CD14-positive monocyte (primary cell): ENCODE results near the gene DLGAP1. TPM values are rescaled to one million over a fixed set of nuclear protein-coding genes. Genes with fewer than 3 reads are reported as not detected.

Experiments used
- DNase-seq, 3 donors: peaks; one replicate each; pipeline ENCODE4 v3.0.0-alpha.2; 2011 to 2022
- H2AFZ ChIP-seq: 2 replicates; pipeline ENCODE4 v1.6.0; 2012; ENCODE audit warnings: mild to moderate bottlenecking, low read depth, low read length, inconsistent platforms; ENCODE audit not compliant: insufficient read depth, poor library complexity, severe bottlenecking
- H3K27ac ChIP-seq, 2 donors: 1 replicate in 1 of 2; 2 replicates in 1 of 2; pipeline ENCODE4 v1.5.1; 2012 to 2013; ENCODE audit warnings: low read length in 2 of 2, control low read depth in 1 of 2, inconsistent platforms in 1 of 2, low read depth in 1 of 2, mild to moderate bottlenecking in 1 of 2
- H3K27me3 ChIP-seq, 2 donors: one replicate each; pipeline versions ENCODE4 v1.6.0 to v1.6.1; 2011 to 2013; ENCODE audit warnings: low read length in 2 of 2; ENCODE audit not compliant: control insufficient read depth in 2 of 2, insufficient read depth in 2 of 2
- H3K36me3 ChIP-seq, 2 donors: replicated peaks in 1 of 2; 1 replicate in 1 of 2; 2 replicates in 1 of 2; pipeline versions ENCODE4 v1.5.1 to v1.6.1; 2012 to 2013; ENCODE audit warnings: low read length in 2 of 2, control low read depth in 1 of 2, inconsistent platforms in 1 of 2, mild to moderate bottlenecking in 1 of 2; ENCODE audit not compliant: insufficient read depth in 2 of 2, control insufficient read depth in 1 of 2
- H3K4me1 ChIP-seq, 2 donors: 1 replicate in 1 of 2; 2 replicates in 1 of 2; pipeline versions ENCODE4 v1.5.1 to v1.6.1; 2012 to 2013; ENCODE audit warnings: low read length in 2 of 2, control low read depth in 1 of 2, inconsistent platforms in 1 of 2, mild to moderate bottlenecking in 1 of 2, moderate library complexity in 1 of 2; ENCODE audit not compliant: insufficient read depth in 2 of 2, control insufficient read depth in 1 of 2
- H3K4me2 ChIP-seq: replicated peaks from 2 replicates; pipeline ENCODE3; 2012; ENCODE audit warnings: low read length, moderate library complexity, mild to moderate bottlenecking; ENCODE audit not compliant: poor library complexity, severe bottlenecking; ENCODE audit errors: extremely low read depth
- H3K4me3 ChIP-seq, 3 experiments: fragments of 200-600 bp in 1 of 3; sonication (generic) in 1 of 3; replicated peaks in 1 of 3; 1 replicate in 2 of 3; 2 replicates in 1 of 3; pipeline ENCODE4 v1.5.1; 2011 to 2013; ENCODE audit warnings: low read length in 3 of 3, mild to moderate bottlenecking in 3 of 3, control low read depth in 2 of 3, low read depth in 2 of 3, inconsistent platforms in 1 of 3, moderate library complexity in 1 of 3
- H3K79me2 ChIP-seq: 2 replicates; pipeline ENCODE4 v1.6.0; 2012; ENCODE audit warnings: mild to moderate bottlenecking, control low read depth, inconsistent platforms, low read length, moderate library complexity; ENCODE audit not compliant: insufficient read depth
- H3K9ac ChIP-seq: 2 replicates; pipeline ENCODE4 v1.6.0; 2017; ENCODE audit warnings: low read length, mild to moderate bottlenecking; ENCODE audit not compliant: insufficient read depth, poor library complexity, severe bottlenecking
- H3K9me3 ChIP-seq, 2 donors: replicated peaks in 1 of 2; 1 replicate in 1 of 2; 2 replicates in 1 of 2; pipeline versions ENCODE4 v1.5.1 to v1.6.1; 2012 to 2013; ENCODE audit warnings: low read length in 2 of 2, control low read depth in 1 of 2; ENCODE audit not compliant: control insufficient read depth in 1 of 2, insufficient read depth in 1 of 2
- H4K20me1 ChIP-seq: 2 replicates; pipeline ENCODE4 v1.6.0; 2012; ENCODE audit warnings: mild to moderate bottlenecking, low read length, control low read depth, moderate library complexity; ENCODE audit not compliant: insufficient read depth
- H3K27ac Mint-ChIP-seq, 7 donors: one replicate each; pipeline ENCODE4 v1.8.0; 2020; ENCODE audit warnings: mild to moderate bottlenecking in 7 of 7, mixed read lengths in 7 of 7, moderate library complexity in 6 of 7, inconsistent platforms in 2 of 7
- H3K27me3 Mint-ChIP-seq, 3 donors: one replicate each; pipeline ENCODE4 v1.8.0; 2021 to 2022; ENCODE audit warnings: low read depth in 3 of 3, mild to moderate bottlenecking in 3 of 3, mixed read lengths in 3 of 3, moderate library complexity in 3 of 3, inconsistent platforms in 1 of 3
- H3K36me3 Mint-ChIP-seq, 2 donors: one replicate each; pipeline ENCODE4 v1.8.0; 2020; ENCODE audit warnings: mixed read lengths in 2 of 2, inconsistent platforms in 1 of 2, mild to moderate bottlenecking in 1 of 2
- H3K4me1 Mint-ChIP-seq: one replicate; pipeline ENCODE4 v1.8.0; 2020; ENCODE audit warnings: mild to moderate bottlenecking, mixed read lengths
- H3K4me3 Mint-ChIP-seq, 2 donors: one replicate each; pipeline ENCODE4 v1.8.0; 2020; ENCODE audit warnings: mild to moderate bottlenecking in 2 of 2, mixed read lengths in 2 of 2, moderate library complexity in 1 of 2
- H3K9me3 Mint-ChIP-seq, 7 donors: one replicate each; pipeline ENCODE4 v1.8.0; 2020 to 2022; ENCODE audit warnings: mixed read lengths in 7 of 7, mild to moderate bottlenecking in 6 of 7, moderate library complexity in 6 of 7, inconsistent platforms in 2 of 7
- WGBS: methylation state at CpG from one replicate; pipeline ENCODE4 v1.1.5; 2013; ENCODE audit warnings: missing lambda C conversion rate; ENCODE audit not compliant: insufficient coverage; 5-methylcytosine and 5-hydroxymethylcytosine counted together
- intact Hi-C, 2 donors: fragments of 100-400 bp; cut with micrococcal nuclease; formaldehyde crosslinking; loops; one replicate each; pipeline versions ENCODE4 v1.15.0 to v1.15.1; 2023
- polyA plus RNA-seq, 3 donors: library from polyadenylated mRNA; depleted of rRNA in 1 of 3; unstranded in 2 of 3; stranded (reverse) in 1 of 3; fragments of 300-500 nt in 2 of 3; fragments of >200 nt in 1 of 3; fragmentation: Illumina TruSeq in 2 of 3; gene quantifications; 1 replicate in 2 of 3; 2 replicates in 1 of 3; pipeline ENCODE4 v1.2.3, GENCODE V29; 2012 to 2021
- TF ChIP-seq, protein P1 (sequence below): fragments of 200-600 bp; IDR thresholded peaks from one replicate; pipeline ENCODE4 v1.8.0; 2022; ENCODE audit warnings: antibody characterized with exemption, mild to moderate bottlenecking

The DLGAP1 gene
- polyA plus RNA-seq, 3 donors = 0.09 to 0.42 TPM; not detected in 1

DNA sequence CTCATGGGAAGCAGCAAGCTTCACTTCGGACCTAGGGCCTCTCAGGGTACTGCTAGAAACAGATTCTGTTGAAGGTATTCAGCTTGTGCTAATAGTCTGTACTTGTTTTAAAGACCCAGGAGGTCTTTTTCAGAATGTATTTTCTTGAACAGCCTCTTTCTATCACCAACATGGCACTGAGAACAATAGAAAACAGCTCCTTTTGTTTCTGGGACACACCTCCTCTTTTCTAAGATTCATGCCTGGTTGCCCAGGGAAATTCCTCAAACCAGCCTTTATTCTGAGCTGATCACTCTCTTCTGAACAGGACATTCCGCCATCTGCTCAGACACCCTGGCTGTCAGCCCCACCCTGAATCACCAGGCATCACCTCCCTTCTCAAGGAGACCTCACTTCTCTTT is 615.5 kb downstream of the DLGAP1 start:
- peaks cover 0 to 3% (median 0%) of the 10 kb centered on the region in 7 donors for H3K9me3 Mint-ChIP-seq
- TF ChIP-seq, protein P1, sequence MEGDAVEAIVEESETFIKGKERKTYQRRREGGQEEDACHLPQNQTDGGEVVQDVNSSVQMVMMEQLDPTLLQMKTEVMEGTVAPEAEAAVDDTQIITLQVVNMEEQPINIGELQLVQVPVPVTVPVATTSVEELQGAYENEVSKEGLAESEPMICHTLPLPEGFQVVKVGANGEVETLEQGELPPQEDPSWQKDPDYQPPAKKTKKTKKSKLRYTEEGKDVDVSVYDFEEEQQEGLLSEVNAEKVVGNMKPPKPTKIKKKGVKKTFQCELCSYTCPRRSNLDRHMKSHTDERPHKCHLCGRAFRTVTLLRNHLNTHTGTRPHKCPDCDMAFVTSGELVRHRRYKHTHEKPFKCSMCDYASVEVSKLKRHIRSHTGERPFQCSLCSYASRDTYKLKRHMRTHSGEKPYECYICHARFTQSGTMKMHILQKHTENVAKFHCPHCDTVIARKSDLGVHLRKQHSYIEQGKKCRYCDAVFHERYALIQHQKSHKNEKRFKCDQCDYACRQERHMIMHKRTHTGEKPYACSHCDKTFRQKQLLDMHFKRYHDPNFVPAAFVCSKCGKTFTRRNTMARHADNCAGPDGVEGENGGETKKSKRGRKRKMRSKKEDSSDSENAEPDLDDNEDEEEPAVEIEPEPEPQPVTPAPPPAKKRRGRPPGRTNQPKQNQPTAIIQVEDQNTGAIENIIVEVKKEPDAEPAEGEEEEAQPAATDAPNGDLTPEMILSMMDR = no peak
- intact Hi-C loops = no loop called here
- peaks cover 0 to 6% (median 3%) of the 10 kb centered on the region in 3 donors for H3K27me3 Mint-ChIP-seq
- 100% methylated on average over 1 of the region's 2 CpGs for WGBS
- DNase-seq = no peak
- H3K4me1 Mint-ChIP-seq = peaks cover 6% of the 10 kb centered on the region
- no peaks in the 10 kb centered on the region for H3K36me3 Mint-ChIP-seq
- Histone ChIP-seq H3K79me2 (no peaks in the 10 kb centered on the region), H3K36me3 (no peaks in the 10 kb centered on the region), H4K20me1 (no peaks in the 10 kb centered on the region), H2AFZ (no peak overlapping the region), H3K4me1 (no peaks in the 10 kb centered on the region), H3K27me3 (no peaks in the 10 kb centered on the region), H3K4me2 (no peak overlapping the region), H3K9me3 (no peaks in the 10 kb centered on the region), H3K27ac (no peak overlapping the region), H3K4me3 (no peak overlapping the region), H3K9ac (no peak overlapping the region)
- H3K4me3 Mint-ChIP-seq = no peak overlapping the region
- H3K27ac Mint-ChIP-seq = no peak overlapping the region

DNA sequence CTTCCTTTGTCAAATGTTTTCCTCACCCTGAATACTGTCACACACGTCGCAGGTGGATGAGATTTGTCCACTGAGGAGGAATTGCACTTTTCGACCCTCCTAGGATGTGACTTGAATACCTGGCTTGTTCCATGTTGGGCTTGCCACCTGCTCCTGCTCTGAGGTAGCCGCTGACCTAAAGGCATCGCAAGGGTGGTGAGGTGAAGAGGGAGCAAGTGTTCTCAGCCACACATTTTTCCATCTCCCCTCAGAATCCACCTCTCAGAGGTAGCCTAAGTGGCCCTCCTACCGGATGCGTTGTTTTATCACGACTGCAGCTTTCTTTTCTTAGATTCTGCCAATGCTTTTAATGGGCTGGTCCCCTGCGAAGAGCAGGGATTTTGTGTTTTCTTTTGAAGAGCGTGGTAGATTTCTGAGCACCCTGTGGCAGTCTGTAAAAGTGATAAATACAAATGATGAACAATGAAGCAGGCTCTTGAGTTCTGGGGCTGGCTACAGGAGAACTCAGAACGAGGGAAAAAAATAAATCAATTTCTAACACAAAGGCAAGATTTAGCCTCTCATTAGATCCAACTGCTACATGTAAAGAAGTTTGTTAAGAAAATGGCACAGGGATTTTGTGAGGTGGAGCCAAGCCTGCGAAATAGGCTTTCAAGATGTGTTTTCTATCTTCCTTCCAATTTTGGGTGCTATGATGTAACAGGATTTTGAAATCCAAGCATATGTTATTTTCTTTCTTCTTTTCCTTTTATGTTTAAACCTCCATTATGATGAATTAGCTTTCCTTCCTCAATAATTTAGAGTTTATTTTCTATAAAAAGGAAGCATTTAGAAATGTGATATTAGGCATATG is 618.4 kb downstream of the DLGAP1 start:
- Mint-ChIP-seq H3K27me3 (peaks cover 2 to 6% (median 4%) of the 10 kb centered on the region in 3 donors), H3K4me1 (peaks cover 6% of the 10 kb centered on the region), H3K9me3 (peaks cover 0 to 3% (median 2%) of the 10 kb centered on the region in 7 donors), H3K27ac (no peak overlapping the region), H3K4me3 (no peak overlapping the region), H3K36me3 (no peaks in the 10 kb centered on the region)
- H3K4me3 ChIP-seq = no peak overlapping the region
- no peaks in the 10 kb centered on the region for H3K36me3 ChIP-seq
- WGBS = 100% methylated on average over 3 of the region's 12 CpGs
- H3K9me3 ChIP-seq = no peaks in the 10 kb centered on the region
- H3K9ac ChIP-seq = no peak overlapping the region
- no peak overlapping the region for H2AFZ ChIP-seq
- H3K79me2 ChIP-seq = no peaks in the 10 kb centered on the region
- no peak overlapping the region for H3K4me2 ChIP-seq
- H3K27ac ChIP-seq = no peak overlapping the region
- no peak for DNase-seq
- intact Hi-C loops = no loop called here
- TF ChIP-seq, protein P1 = no peak
- no peaks in the 10 kb centered on the region for H3K27me3 ChIP-seq
- no peaks in the 10 kb centered on the region for H3K4me1 ChIP-seq
- H4K20me1 ChIP-seq = no peaks in the 10 kb centered on the region
